NCI-H1048 (cell line): ENCODE results near the gene FRAS1.
"Not testable (repeated sequence)": the region's sequence is repeated elsewhere in the genome, so short reads cannot be mapped to it uniquely, and the experiment has no call there.

ENCODE experiments used
- DNase-seq: peaks from one replicate; lab custom pipeline; 2025; lab: John Stamatoyannopoulos, UW

Gene FRAS1

GRCh38 chr4:78325271-78326157 is 268.4 kb downstream of the FRAS1 start:
- no peak for DNase-seq

- DNase-seq = not testable (repeated sequence)
These were observed 271.5 kb downstream of the FRAS1 start for GRCh38 chr4:78328591-78328990.

GRCh38 chr4:78331186-78331585 is 274.1 kb downstream of the FRAS1 start:
- no peak for DNase-seq

- DNase-seq = no peak
These were observed 274.8 kb downstream of the FRAS1 start for GRCh38 chr4:78331965-78332364.

GRCh38 chr4:78332976-78333375 is 275.9 kb downstream of the FRAS1 start:
- DNase-seq = no peak

- no peak for DNase-seq
These were observed 279.2 kb downstream of the FRAS1 start for GRCh38 chr4:78336093-78336943.

GRCh38 chr4:78337244-78338020 is 280.3 kb downstream of the FRAS1 start:
- no peak for DNase-seq

GRCh38 chr4:78342125-78342524 is 285.0 kb downstream of the FRAS1 start:
- no peak for DNase-seq

GRCh38 chr4:78343682-78344081 is 286.6 kb downstream of the FRAS1 start:
- DNase-seq = no peak

- no peak for DNase-seq
These were observed 288.1 kb downstream of the FRAS1 start for GRCh38 chr4:78345237-78345636.

GRCh38 chr4:78346222-78346621 is 289.1 kb downstream of the FRAS1 start:
- DNase-seq = no peak

- DNase-seq = no peak
These were observed 290.4 kb downstream of the FRAS1 start for GRCh38 chr4:78347527-78347926.

- no peak for DNase-seq
These were observed 296.8 kb downstream of the FRAS1 start for GRCh38 chr4:78353921-78354320.

GRCh38 chr4:78354782-78355181 is 297.7 kb downstream of the FRAS1 start:
- no peak for DNase-seq

GRCh38 chr4:78355306-78355705 is 298.2 kb downstream of the FRAS1 start:
- no peak for DNase-seq

- no peak for DNase-seq
These were observed 299.2 kb downstream of the FRAS1 start for GRCh38 chr4:78356251-78356786.

GRCh38 chr4:78357122-78357521 is 300.0 kb downstream of the FRAS1 start:
- no peak for DNase-seq

- no peak for DNase-seq
These were observed 303.3 kb downstream of the FRAS1 start for GRCh38 chr4:78360466-78360865.

- DNase-seq = no peak
These were observed 304.5 kb downstream of the FRAS1 start for GRCh38 chr4:78361621-78362120.

- no peak for DNase-seq
These were observed 305.2 kb downstream of the FRAS1 start for GRCh38 chr4:78362310-78362709.

- DNase-seq = no peak
These were observed 306.0 kb downstream of the FRAS1 start for GRCh38 chr4:78363031-78363570.
